Measurements from ENCODE around the gene IFI27. TPM values are rescaled to one million over a fixed set of nuclear protein-coding genes. Genes with fewer than 3 reads are reported as not detected.

The IFI27 gene
- total and polyA plus RNA-seq, 2 donors (not counting 1 experiment from before 2014, with no cell fraction given), result 0.15 to 0.81 TPM

DNA sequence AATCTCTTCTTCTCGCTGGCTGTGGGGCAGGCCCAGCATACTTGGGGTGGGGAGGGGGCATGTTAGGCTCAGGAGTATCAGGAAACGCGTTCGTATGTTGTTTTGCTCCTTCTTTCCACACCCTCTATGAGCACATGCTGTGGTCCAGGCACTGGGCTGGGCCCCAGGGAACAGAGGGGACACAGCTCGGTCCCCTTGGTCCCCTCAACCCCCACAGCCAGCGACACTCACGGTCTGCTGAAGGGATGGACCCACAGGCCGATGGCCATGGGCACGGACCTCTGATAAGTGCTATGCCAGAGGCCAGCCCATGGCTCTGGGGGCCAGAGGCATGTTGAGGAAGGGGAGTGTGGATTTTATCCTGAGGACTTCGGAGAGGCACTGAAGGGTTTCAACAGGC is 6.2 kb downstream of the IFI27 start:
- H2AFZ ChIP-seq (ENCODE audit: insufficient read depth, low read depth, low read length, poor library complexity, severe bottlenecking), result no peak overlapping the region
- no peak overlapping the region for H3K9ac ChIP-seq (ENCODE audit: low read length)
- WGBS (ENCODE audit: insufficient coverage), result no CpG with 5 or more reads among the region's 10 CpGs
- H3K27ac Mint-ChIP-seq, result no peak overlapping the region
- ATAC-seq (ENCODE audit: low read depth) (no peak), DNase-seq (no peak)
- POLR2A ChIA-PET, result no interaction called here
- H3K4me2 ChIP-seq (replicated peaks; ENCODE audit: low read depth, low read length, poor library complexity, severe bottlenecking), result no peak overlapping the region
- H3K9me3 Mint-ChIP-seq (ENCODE audit: insufficient read depth), result peaks cover 13% of the 10 kb centered on the region
- no peak overlapping the region for H3K4me3 ChIP-seq (ENCODE audit: control extremely low read depth in 1 of 5, extremely low read depth in 1 of 5, insufficient read depth in 1 of 5, low read depth in 2 of 5, low read length in 4 of 5)
- no peak overlapping the region for H3K27ac ChIP-seq (ENCODE audit: low read length in 2 of 2)
- intact Hi-C loops (cut with micrococcal nuclease), result no loop called here
- H3K9me3 ChIP-seq (ENCODE audit: control extremely low read depth in 1 of 3, control insufficient read depth in 2 of 3, insufficient read depth in 1 of 3, low read length in 2 of 3), result peaks cover 0 to 17% (median 17%) of the 10 kb centered on the region in 3 donors
- H4K20me1 ChIP-seq (ENCODE audit: control insufficient read depth, insufficient read depth, low read length, poor library complexity, severe bottlenecking), result no peaks in the 10 kb centered on the region
- H3K4me1 ChIP-seq (ENCODE audit: control insufficient read depth in 2 of 2, insufficient read depth in 2 of 2, low read length in 2 of 2), result no peaks in the 10 kb centered on the region
- TF ChIP-seq CTCF (IDR thresholded peaks at IDR 0.05) (no peak), EZH2 (IDR thresholded peaks at IDR 0.05; ENCODE audit: borderline replicate concordance, insufficient read depth, low read depth, low read length, poor library complexity, severe bottlenecking) (no peak)
- peaks cover 0 to 31% (median 0%) of the 10 kb centered on the region in 4 experiments for H3K27me3 ChIP-seq (replicated peaks in 1 of 4; ENCODE audit: control extremely low read depth in 1 of 4, control insufficient read depth in 3 of 4, insufficient read depth in 4 of 4, low read length in 3 of 4)
- no peaks in the 10 kb centered on the region for H3K4me1 Mint-ChIP-seq
- no peaks in the 10 kb centered on the region for H3K79me2 ChIP-seq (ENCODE audit: control insufficient read depth, insufficient read depth, low read length)
- H3K36me3 ChIP-seq (replicated peaks in 1 of 2; ENCODE audit: control extremely low read depth in 1 of 2, control insufficient read depth in 1 of 2, extremely low read depth in 1 of 2, insufficient read depth in 2 of 2, low read length in 1 of 2), result no peaks in the 10 kb centered on the region
- peaks cover 48% of the 10 kb centered on the region for H3K27me3 Mint-ChIP-seq
- H3K4me3 Mint-ChIP-seq, result no peak overlapping the region
- CTCF ChIA-PET, result no interaction called here

GRCh38 chr14:94117856-94118255 is 7.3 kb downstream of the IFI27 start:
- CTCF ChIA-PET, result interaction anchor here (2.9 kb wide), 1 partner anchor 14 kb away, joined by 10 read pairs; no protein-coding TSS in a partner anchor
- Mint-ChIP-seq H3K27ac (no peak overlapping the region), H3K4me1 (no peaks in the 10 kb centered on the region), H3K9me3 (ENCODE audit: insufficient read depth) (peaks cover 13% of the 10 kb centered on the region), H3K27me3 (peaks cover 52% of the 10 kb centered on the region), H3K4me3 (no peak overlapping the region)
- H3K79me2 ChIP-seq (ENCODE audit: control insufficient read depth, insufficient read depth, low read length), result no peaks in the 10 kb centered on the region
- H3K4me2 ChIP-seq (replicated peaks; ENCODE audit: low read depth, low read length, poor library complexity, severe bottlenecking), result no peak overlapping the region
- POLR2A ChIA-PET, result no interaction called here
- no peaks in the 10 kb centered on the region for H3K4me1 ChIP-seq (ENCODE audit: control insufficient read depth in 2 of 2, insufficient read depth in 2 of 2, low read length in 2 of 2)
- peaks cover 0 to 21% (median 17%) of the 10 kb centered on the region in 3 donors for H3K9me3 ChIP-seq (ENCODE audit: control extremely low read depth in 1 of 3, control insufficient read depth in 2 of 3, insufficient read depth in 1 of 3, low read length in 2 of 3)
- no peak overlapping the region for H3K4me3 ChIP-seq (ENCODE audit: control extremely low read depth in 1 of 5, extremely low read depth in 1 of 5, insufficient read depth in 1 of 5, low read depth in 2 of 5, low read length in 4 of 5)
- no peak for DNase-seq
- H4K20me1 ChIP-seq (ENCODE audit: control insufficient read depth, insufficient read depth, low read length, poor library complexity, severe bottlenecking), result no peaks in the 10 kb centered on the region
- WGBS (ENCODE audit: insufficient coverage), result 86% methylated on average over 6 of the region's 9 CpGs
- peaks cover 0 to 31% (median 0%) of the 10 kb centered on the region in 4 experiments for H3K27me3 ChIP-seq (replicated peaks in 1 of 4; ENCODE audit: control extremely low read depth in 1 of 4, control insufficient read depth in 3 of 4, insufficient read depth in 4 of 4, low read length in 3 of 4)
- H2AFZ ChIP-seq (ENCODE audit: insufficient read depth, low read depth, low read length, poor library complexity, severe bottlenecking), result no peak overlapping the region
- no peak for ATAC-seq (ENCODE audit: low read depth)
- H3K36me3 ChIP-seq (replicated peaks in 1 of 2; ENCODE audit: control extremely low read depth in 1 of 2, control insufficient read depth in 1 of 2, extremely low read depth in 1 of 2, insufficient read depth in 2 of 2, low read length in 1 of 2), result no peaks in the 10 kb centered on the region
- no peak overlapping the region for H3K9ac ChIP-seq (ENCODE audit: low read length)
- TF ChIP-seq CTCF (IDR thresholded peaks at IDR 0.05), result no peak
- TF ChIP-seq EZH2 (IDR thresholded peaks at IDR 0.05; ENCODE audit: borderline replicate concordance, insufficient read depth, low read depth, low read length, poor library complexity, severe bottlenecking), result no peak
- intact Hi-C loops (cut with micrococcal nuclease), result no loop called here
- H3K27ac ChIP-seq (ENCODE audit: low read length in 2 of 2), result no peak overlapping the region

Data from B cell (primary cell).